MCF 10A (cell line): Measurements from ENCODE around the gene ZNF683. TPM values are rescaled to one million over a fixed set of nuclear protein-coding genes. Genes with fewer than 3 reads are reported as not detected.

Experiments used
- BruUV-seq: library from RNA; stranded (reverse); fragments of 400-500 nt; replicated peaks from 2 replicates; lab custom pipeline; 2021; lab: Mats Ljungman, UMichigan
- CTCF ChIA-PET: fragments of 300-600 bp; sonication (Branson Sonifier 250); formaldehyde crosslinking; extraction: SDS; loops from one replicate; lab custom pipeline; 2021; ENCODE audit warnings: antibody characterized with exemption, inconsistent platforms; lab: Yijun Ruan, JAX
- POLR2A ChIA-PET: fragments of 300-600, 350-650 bp; sonication (Branson Sonifier 250); formaldehyde crosslinking; extraction: SDS; loops from one replicate; lab custom pipeline; 2020; ENCODE audit warnings: antibody characterized with exemption, inconsistent platforms; lab: Yijun Ruan, JAX
- DNase-seq: peaks from one replicate; pipeline ENCODE4 v3.0.0-alpha.2; 2018; ENCODE audit not compliant: unreplicated experiment
- H3K27ac Mint-ChIP-seq: one replicate; pipeline ENCODE4 v1.8.0; 2022; ENCODE audit warnings: mild to moderate bottlenecking, low read depth, mixed read lengths; ENCODE audit not compliant: unreplicated experiment
- H3K27me3 Mint-ChIP-seq: one replicate; pipeline ENCODE4 v1.8.0; 2022; ENCODE audit warnings: mixed read lengths; ENCODE audit not compliant: insufficient read depth, unreplicated experiment
- H3K36me3 Mint-ChIP-seq: one replicate; pipeline ENCODE4 v1.8.0; 2022; ENCODE audit warnings: mild to moderate bottlenecking, moderate library complexity, mixed read lengths; ENCODE audit not compliant: insufficient read depth, unreplicated experiment
- H3K4me1 Mint-ChIP-seq: one replicate; pipeline ENCODE4 v1.8.0; 2022; ENCODE audit warnings: mixed read lengths; ENCODE audit not compliant: insufficient read depth, unreplicated experiment
- H3K4me3 Mint-ChIP-seq: one replicate; pipeline ENCODE4 v1.8.0; 2022; ENCODE audit warnings: mild to moderate bottlenecking, moderate library complexity, mixed read lengths; ENCODE audit not compliant: unreplicated experiment
- H3K9me3 Mint-ChIP-seq: one replicate; pipeline ENCODE4 v1.8.0; 2022; ENCODE audit warnings: mixed read lengths; ENCODE audit not compliant: unreplicated experiment
- CTCF ChIP-seq: fragments of 200-600 bp; IDR thresholded peaks from one replicate; pipeline ENCODE4 v1.8.0; 2022; ENCODE audit warnings: antibody characterized with exemption, mild to moderate bottlenecking; ENCODE audit not compliant: unreplicated experiment
- intact Hi-C: fragments of 100-400 bp; cut with micrococcal nuclease; formaldehyde crosslinking; loops from 2 replicates; pipeline ENCODE4 v1.14.1; 2022
- total RNA-seq: library from RNA; stranded (reverse); gene quantifications from 2 replicates; pipeline ENCODE4 v1.2.3, GENCODE V29; 2022

Gene ZNF683
- total RNA-seq, 1 experiment from 2014 or later: not detected

- H3K27me3 Mint-ChIP-seq: no peaks in the 10 kb centered on the region
- intact Hi-C loops: no loop called here
- no peak overlapping the region for H3K4me3 Mint-ChIP-seq
- ChIA-PET CTCF (interaction anchor here (0.7 to 1.0 kb wide), 4 partner anchors 11 to 175 kb away, joined by 3 to 5 read pairs (median 4); no protein-coding TSS in a partner anchor), POLR2A (interaction anchor here (0.6 to 0.9 kb wide), 3 partner anchors 22 to 117 kb away, joined by 3 to 4 read pairs (median 3); partner anchors contain the start of gene CEP85)
- peaks cover 33% of the 10 kb centered on the region for H3K4me1 Mint-ChIP-seq
- no TSS peak for BruUV-seq
- peak; percentile 71 for DNase-seq
- H3K27ac Mint-ChIP-seq: peak overlapping the region; percentile 44
- no peak for TF ChIP-seq CTCF
- H3K9me3 Mint-ChIP-seq: no peaks in the 10 kb centered on the region
- no peaks in the 10 kb centered on the region for H3K36me3 Mint-ChIP-seq
These were observed 20.8 kb downstream of the ZNF683 start for GRCh38 chr1:26351590-26352337.

DNA sequence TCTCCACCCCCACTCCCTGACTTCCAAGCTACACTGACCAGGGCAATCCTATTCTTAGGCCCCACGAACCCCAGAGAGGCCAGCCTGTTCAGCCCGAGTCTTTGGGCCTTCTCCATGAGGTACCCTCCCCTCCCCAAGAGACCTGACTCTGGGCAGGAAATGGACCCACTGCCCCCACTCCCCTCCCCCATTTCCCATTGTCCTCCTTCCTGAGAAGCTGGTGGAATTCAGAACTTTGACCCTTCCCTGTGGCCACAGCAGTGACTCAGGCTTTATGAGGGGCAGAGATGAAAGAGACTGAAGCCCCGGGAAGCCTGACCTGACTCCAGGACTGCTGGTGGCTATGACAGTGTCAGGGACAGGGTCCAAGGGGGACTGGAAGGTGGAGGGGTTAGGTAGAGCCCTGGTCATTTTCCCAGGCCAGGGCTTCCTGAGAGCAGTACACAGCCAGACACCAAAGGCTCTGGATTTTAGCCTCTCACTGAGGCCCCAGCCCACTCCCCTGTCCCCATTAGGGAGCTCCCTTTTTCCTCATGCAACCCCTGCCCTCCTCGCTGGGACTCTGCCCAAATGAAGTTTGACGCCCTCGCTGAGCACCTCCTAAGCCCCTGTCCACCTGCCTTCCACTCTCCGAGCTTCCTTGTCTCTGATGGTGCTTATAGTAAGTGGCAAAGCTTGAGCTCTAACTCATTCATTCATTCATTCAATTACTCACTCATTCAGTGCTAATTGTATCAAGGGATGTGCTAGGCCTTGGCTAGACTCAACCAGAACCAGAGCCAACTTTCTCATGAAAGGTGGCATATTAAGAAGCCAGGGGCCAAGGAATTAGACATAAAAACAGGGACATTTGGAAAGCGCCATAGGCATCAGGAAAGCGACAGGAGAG, 21.6 kb downstream of the ZNF683 start:
- Mint-ChIP-seq H3K4me3 (no peak overlapping the region), H3K27me3 (no peaks in the 10 kb centered on the region), H3K27ac (peak overlapping the region; percentile 44), H3K36me3 (no peaks in the 10 kb centered on the region), H3K4me1 (peaks cover 30% of the 10 kb centered on the region), H3K9me3 (no peaks in the 10 kb centered on the region)
- no peak for TF ChIP-seq CTCF
- intact Hi-C loops: no loop called here
- no peak for DNase-seq
- CTCF ChIA-PET: interaction anchor here (0.7 to 1.0 kb wide), 2 partner anchors 12 to 176 kb away, joined by 3 to 5 read pairs; no protein-coding TSS in a partner anchor
- BruUV-seq: no TSS peak
- POLR2A ChIA-PET: interaction anchor here (0.6 kb wide), 1 partner anchor 27 kb away, joined by 3 read pairs; no protein-coding TSS in a partner anchor

GRCh38 chr1:26350343-26350700, 22.2 kb downstream of the ZNF683 start:
- Mint-ChIP-seq H3K9me3 (no peaks in the 10 kb centered on the region), H3K4me3 (no peak overlapping the region), H3K36me3 (no peaks in the 10 kb centered on the region), H3K27ac (no peak overlapping the region), H3K4me1 (peaks cover 26% of the 10 kb centered on the region), H3K27me3 (no peaks in the 10 kb centered on the region)
- BruUV-seq: no TSS peak
- POLR2A ChIA-PET: no interaction called here
- DNase-seq: no peak
- TF ChIP-seq CTCF: no peak
- intact Hi-C loops: no loop called here
- CTCF ChIA-PET: interaction anchor here (1.4 kb wide), 1 partner anchor 14 kb away, joined by 4 read pairs; no protein-coding TSS in a partner anchor
